ENCODE results near the gene SLC22A8.
"Not testable (repeated sequence)": the region's sequence is repeated elsewhere in the genome, so short reads cannot be mapped to it uniquely, and the experiment has no call there.

SLC22A8 gene

DNA sequence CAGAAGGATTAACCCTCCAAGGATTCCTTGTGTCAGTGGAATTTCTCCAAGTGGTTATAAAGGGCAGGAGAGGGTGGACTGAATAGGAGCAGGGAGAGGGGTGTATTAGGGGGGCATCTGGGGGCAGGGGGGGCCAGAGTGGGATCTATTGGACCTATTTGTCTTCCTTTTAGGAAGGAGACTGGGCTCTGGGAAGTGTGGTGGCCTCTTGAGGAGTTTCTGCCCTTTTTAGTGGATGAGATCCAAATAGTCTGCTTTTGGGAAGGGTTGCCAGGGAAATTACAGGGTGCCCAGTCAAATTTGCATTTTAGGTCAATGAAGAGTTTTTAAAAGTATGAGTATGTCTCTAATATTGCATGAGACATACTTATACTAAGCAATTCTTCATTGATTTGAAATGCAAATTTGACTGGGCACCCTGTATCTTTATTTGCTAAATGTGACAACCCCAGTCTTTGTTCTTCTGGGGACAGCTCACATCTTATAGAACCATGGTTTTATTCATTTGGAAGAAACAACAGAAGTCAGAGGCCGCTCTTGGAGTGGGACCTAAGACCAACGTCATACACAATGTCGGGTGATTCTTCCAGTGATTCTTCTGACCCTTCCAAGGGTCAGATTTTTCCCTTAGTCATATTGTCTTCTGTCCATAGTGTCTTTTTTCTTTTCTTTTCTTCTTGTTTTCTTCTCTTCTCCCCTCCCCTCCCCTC is 30.4 kb downstream of the SLC22A8 start:
- DNase-seq = no peak

- DNase-seq = no peak
Measured at GRCh38 chr11:62984451-62984991, 31.1 kb downstream of the SLC22A8 start, which contains the start of gene SLC22A6. SLC22A6 (minus strand) TSS chr11:62984967; CDS start chr11:62984690, 277 bp downstream.

- DNase-seq = no peak
Measured at GRCh38 chr11:62983536-62984199, 32.0 kb downstream of the SLC22A8 start.

GRCh38 chr11:62981743-62982142 is 33.9 kb downstream of the SLC22A8 start:
- no peak for DNase-seq

DNA sequence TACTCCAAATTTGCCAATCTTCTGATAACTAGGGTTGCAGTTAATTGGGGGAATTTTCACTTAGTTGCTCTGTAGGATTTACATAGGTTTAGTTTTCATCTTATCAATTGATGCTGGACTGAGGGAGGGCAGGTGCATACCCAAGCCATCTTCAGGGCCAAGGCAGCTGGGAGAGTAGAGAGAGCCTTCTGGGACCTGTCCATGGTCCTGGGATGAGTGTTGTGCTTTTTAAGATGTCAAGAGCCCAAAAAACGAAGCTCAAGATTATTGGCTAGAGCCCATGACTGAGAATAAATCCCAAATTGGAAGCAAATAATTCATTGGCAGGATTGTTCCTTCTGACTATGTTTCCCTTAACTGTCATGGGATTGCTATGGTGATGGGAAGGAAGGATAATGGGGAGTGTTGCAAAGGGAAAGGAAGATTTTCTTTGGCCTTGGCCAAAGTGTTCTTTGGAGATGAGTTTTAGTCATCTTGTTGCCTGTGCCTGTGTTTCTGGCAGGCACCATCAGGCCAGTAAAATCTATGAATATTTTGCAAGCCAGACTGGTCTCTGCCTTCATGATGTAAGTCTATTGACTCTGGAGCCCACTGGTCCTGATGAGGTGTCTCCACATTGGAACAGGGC is 35.4 kb downstream of the SLC22A8 start:
- no peak for DNase-seq

DNA sequence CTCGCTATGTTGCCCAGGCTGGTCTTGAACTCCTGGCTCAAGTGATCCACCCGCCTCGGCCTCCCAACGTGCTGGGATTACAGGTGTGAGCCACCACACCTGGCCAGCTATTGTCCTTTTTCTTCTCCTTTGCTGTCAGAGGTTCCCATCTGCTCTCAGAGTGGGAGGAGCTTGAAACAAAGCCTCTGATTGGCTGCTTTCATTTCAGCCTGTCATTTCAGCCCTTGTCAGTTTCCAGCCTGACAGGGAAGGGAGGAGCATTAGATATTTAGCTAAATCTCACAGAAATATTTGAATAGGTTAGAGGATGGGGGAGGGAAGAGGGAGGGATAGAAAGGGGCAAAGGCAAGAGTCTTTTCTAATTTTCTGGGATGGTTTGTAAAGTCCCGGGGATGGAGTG is 39.5 kb downstream of the SLC22A8 start:
- DNase-seq = no peak

GRCh38 chr11:62974848-62975522 is 40.7 kb downstream of the SLC22A8 start:
- DNase-seq = no peak

DNA sequence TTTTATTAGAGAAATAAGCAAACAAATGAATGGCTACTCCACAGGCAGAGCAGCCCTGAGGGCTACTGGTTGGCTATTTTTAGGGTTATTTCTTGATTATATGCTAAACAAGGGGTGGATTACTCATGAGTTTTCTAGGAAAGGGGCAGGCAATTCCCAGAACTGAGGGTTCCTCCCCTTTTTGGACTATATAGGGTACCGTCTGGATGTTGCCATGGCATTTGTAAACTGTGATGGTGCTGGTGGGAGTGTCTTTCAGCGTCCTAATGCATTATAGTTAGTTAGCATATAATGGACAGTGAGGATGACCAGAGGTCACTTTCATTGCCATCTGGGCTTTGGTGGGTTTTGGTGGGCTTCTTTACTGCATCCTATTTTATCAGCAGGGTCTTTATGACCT is 50.1 kb downstream of the SLC22A8 start:
- DNase-seq = no peak

DNA sequence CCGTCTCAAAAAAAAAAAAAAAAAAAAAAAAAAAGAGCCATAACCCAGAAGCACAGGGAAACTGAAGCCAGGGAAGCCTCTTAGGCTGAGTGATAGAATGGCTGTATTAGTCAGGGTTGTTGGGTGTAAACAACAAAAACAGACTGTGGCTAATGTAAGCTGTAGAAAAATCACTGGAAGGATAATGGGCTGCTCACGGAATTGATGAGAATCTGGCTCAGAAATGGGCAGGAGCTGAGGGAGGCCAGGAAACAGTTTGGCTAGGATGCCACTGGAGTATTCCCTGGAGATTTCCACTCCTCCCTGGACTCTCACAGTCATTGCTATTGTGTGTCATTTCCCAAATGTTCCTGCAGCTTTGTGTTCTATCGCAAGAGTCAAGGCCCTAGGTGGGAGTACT is 53.2 kb downstream of the SLC22A8 start:
- no peak for DNase-seq

- DNase-seq = no peak
Measured at GRCh38 chr11:62961017-62961570, 54.5 kb downstream of the SLC22A8 start.

GRCh38 chr11:62959422-62959980 is 56.1 kb downstream of the SLC22A8 start:
- no peak for DNase-seq

GRCh38 chr11:62958547-62959421 is 56.9 kb downstream of the SLC22A8 start:
- no peak for DNase-seq

DNA sequence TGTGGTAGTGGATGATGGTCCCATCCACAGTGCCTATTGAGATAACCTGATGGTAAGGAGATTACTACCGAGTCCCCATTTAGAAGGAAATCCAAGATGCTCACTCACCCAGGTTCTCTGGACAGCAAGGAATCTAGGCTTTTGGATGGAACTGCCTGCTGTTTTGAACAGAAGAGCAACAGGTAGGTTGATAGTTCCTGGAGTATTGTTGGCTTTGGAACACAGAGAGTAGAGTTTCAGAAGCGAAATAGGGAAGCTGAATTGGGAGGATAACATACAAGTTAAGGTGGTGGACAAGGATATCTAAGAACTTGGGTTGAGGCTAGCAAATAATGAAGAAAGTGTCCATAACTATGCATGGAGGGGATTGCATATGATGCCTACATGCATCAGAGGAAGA is 58.5 kb downstream of the SLC22A8 start:
- no peak for DNase-seq

- no peak for DNase-seq
Measured at GRCh38 chr11:62954478-62954877, 61.2 kb downstream of the SLC22A8 start.

DNA sequence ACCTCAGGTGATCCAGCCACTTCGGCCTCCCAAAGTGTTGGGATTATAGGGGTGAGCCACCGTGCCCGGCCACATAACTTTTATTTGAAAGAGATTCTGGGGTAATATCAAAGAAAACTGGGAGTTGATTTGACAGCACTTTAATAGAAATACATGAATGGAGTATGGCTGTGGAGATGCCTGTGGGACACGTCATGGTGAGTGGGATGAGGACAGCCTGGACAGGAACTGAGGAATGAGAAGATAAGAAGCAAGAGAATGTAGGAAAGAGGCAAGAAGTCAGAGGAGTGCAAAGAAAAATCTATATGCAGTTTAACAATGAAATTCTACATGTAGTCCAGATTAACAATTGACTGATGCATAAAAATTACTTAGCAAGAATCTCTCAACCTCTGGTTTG is 61.8 kb downstream of the SLC22A8 start:
- no peak for DNase-seq

- no peak for DNase-seq
Measured at GRCh38 chr11:62948765-62949320, 66.8 kb downstream of the SLC22A8 start.

- DNase-seq = not testable (repeated sequence)
Measured at GRCh38 chr11:62945538-62945937, 70.1 kb downstream of the SLC22A8 start.
